ENCODE measurements around the gene FGB.

DNA sequence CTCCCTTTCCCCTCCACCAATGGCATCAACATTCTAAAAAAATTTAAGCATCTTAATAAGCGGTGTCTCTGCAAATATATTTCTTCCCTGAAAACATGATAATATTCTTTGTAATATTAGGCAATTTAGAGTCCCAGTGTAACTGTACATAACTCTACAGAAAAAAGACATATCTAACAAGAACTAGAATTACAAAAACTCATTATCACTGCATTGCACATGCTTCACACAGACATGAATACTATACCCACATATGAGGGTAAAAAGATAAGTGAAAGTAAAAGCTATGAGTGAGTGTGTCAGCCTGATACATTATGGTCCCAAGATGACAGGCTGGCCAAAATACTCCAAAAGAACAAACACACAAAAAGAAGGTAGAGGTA lies 2.4 kb upstream of the FGB start:
- no peak for TF ChIP-seq CTCF (IDR thresholded peaks at IDR 0.05 in 8 of 11, conservative IDR thresholded peaks at IDR 0.05 in 3 of 11)
- TF ChIP-seq POLR2AphosphoS5 (IDR thresholded peaks at IDR 0.05): no peak
